DND-41 (cell line): ENCODE data around the gene LRP3.

ENCODE experiments used
- CTCF ChIP-seq: IDR thresholded peaks from 2 replicates; pipeline ENCODE4 v1.5.1; 2012; ENCODE audit warnings: borderline replicate concordance, low read length, moderate library complexity, mild to moderate bottlenecking; ENCODE audit not compliant: poor library complexity, severe bottlenecking; ENCODE audit errors: extremely low read depth
- EZH2 ChIP-seq: IDR thresholded peaks from 3 replicates; pipeline ENCODE4 v1.6.1; 2012; ENCODE audit warnings: borderline replicate concordance, low read depth, mild to moderate bottlenecking, moderate library complexity, low read length, inconsistent platforms; ENCODE audit not compliant: severe bottlenecking

- TF ChIP-seq CTCF (no peak), EZH2 (no peak)
Observed at GRCh38 chr19:33224694-33225457, 30.7 kb downstream of the LRP3 start.
